Stomach (tissue), 4 donors: Measurements from ENCODE around the gene PVRIG.

ENCODE experiments used
- CTCF ChIP-seq, 7 experiments: fragments of 450-650 bp in 4 of 7; fragments of 200-600 bp in 3 of 7; sonication (generic) in 3 of 7; IDR thresholded peaks; one replicate each; pipeline ENCODE4 v1.5.1; 2016 to 2019; ENCODE audit warnings: antibody characterized with exemption in 7 of 7, control low read depth in 2 of 7, mild to moderate bottlenecking in 1 of 7
- EP300 ChIP-seq: sonication (generic); formaldehyde crosslinking; IDR thresholded peaks from one replicate; pipeline ENCODE4 v1.6.1; 2017; ENCODE audit warnings: antibody characterized with exemption
- POLR2A ChIP-seq, 4 donors: fragments of 450-650 bp; IDR thresholded peaks; one replicate each; pipeline ENCODE4 v1.6.1; 2016; ENCODE audit warnings: antibody characterized with exemption in 4 of 4, control low read depth in 2 of 4, mild to moderate bottlenecking in 1 of 4, moderate library complexity in 1 of 4
- POLR2AphosphoS5 ChIP-seq, 3 donors: sonication (generic); formaldehyde crosslinking; IDR thresholded peaks; one replicate each; pipeline ENCODE4 v1.6.1; 2016; ENCODE audit warnings: antibody characterized with exemption in 3 of 3

GRCh38 chr7:100192969-100193368 is 26.8 kb upstream of the PVRIG start:
- no peak for TF ChIP-seq CTCF (IDR thresholded peaks at IDR 0.05)
- TF ChIP-seq EP300: no peak
- no peak for TF ChIP-seq POLR2A (IDR thresholded peaks at IDR 0.05)
- no peak for TF ChIP-seq POLR2AphosphoS5 (IDR thresholded peaks at IDR 0.05)
